ENCODE results near the gene EPHA4.
A peak's percentile ranks its signal among the peaks of the same experiment; 100 is the strongest.

The EPHA4 gene

GRCh38 chr2:221572219-221572820 lies at the start of gene EPHA4:
Gene EPHA4 (minus strand): TSS chr2:221572304. CDS start chr2:221572248, 56 bp downstream.
- no peak for DNase-seq (ENCODE audit: low read depth)

GRCh38 chr2:221618007-221618406 lies 45.9 kb upstream of the EPHA4 start:
- no peak for DNase-seq (ENCODE audit: low read depth)

GRCh38 chr2:221616561-221616960 lies 44.5 kb upstream of the EPHA4 start:
- no peak for DNase-seq (ENCODE audit: low read depth)

- DNase-seq (ENCODE audit: low read depth): no peak
Observed at GRCh38 chr2:221614274-221614673, 42.2 kb upstream of the EPHA4 start.

- DNase-seq (ENCODE audit: low read depth): no peak
Observed at GRCh38 chr2:221612800-221613199, 40.7 kb upstream of the EPHA4 start.

- no peak for DNase-seq (ENCODE audit: low read depth)
Observed at GRCh38 chr2:221612161-221612560, 40.1 kb upstream of the EPHA4 start.

- no peak for DNase-seq (ENCODE audit: low read depth)
Observed at GRCh38 chr2:221610675-221611074, 38.6 kb upstream of the EPHA4 start.

GRCh38 chr2:221610255-221610654 lies 38.2 kb upstream of the EPHA4 start:
- no peak for DNase-seq (ENCODE audit: low read depth)

GRCh38 chr2:221608442-221608841 lies 36.3 kb upstream of the EPHA4 start:
- no peak for DNase-seq (ENCODE audit: low read depth)

- no peak for DNase-seq (ENCODE audit: low read depth)
Observed at GRCh38 chr2:221606424-221606823, 34.3 kb upstream of the EPHA4 start.

- no peak for DNase-seq (ENCODE audit: low read depth)
Observed at GRCh38 chr2:221605751-221606240, 33.7 kb upstream of the EPHA4 start.

- no peak for DNase-seq (ENCODE audit: low read depth)
Observed at GRCh38 chr2:221602938-221603337, 30.8 kb upstream of the EPHA4 start.

- no peak for DNase-seq (ENCODE audit: low read depth)
Observed at GRCh38 chr2:221601376-221601775, 29.3 kb upstream of the EPHA4 start.

- no peak for DNase-seq (ENCODE audit: low read depth)
Observed at GRCh38 chr2:221600388-221600787, 28.3 kb upstream of the EPHA4 start.

- peak; percentile 24 for DNase-seq (ENCODE audit: low read depth)
Observed at GRCh38 chr2:221596192-221596591, 24.1 kb upstream of the EPHA4 start.

- DNase-seq (ENCODE audit: low read depth): no peak
Observed at GRCh38 chr2:221590861-221591365, 18.8 kb upstream of the EPHA4 start.

- DNase-seq (ENCODE audit: low read depth): no peak
Observed at GRCh38 chr2:221589696-221590095, 17.6 kb upstream of the EPHA4 start.

GRCh38 chr2:221588306-221588985 lies 16.3 kb upstream of the EPHA4 start:
- DNase-seq (ENCODE audit: low read depth): no peak

GRCh38 chr2:221581986-221582385 lies 9.9 kb upstream of the EPHA4 start:
- DNase-seq (ENCODE audit: low read depth): no peak

- DNase-seq (ENCODE audit: low read depth): no peak
Observed at GRCh38 chr2:221574231-221574570, 2.1 kb upstream of the EPHA4 start.

GRCh38 chr2:221573430-221574230 lies 1.5 kb upstream of the EPHA4 start:
- no peak for DNase-seq (ENCODE audit: low read depth)

GRCh38 chr2:221572821-221573429 lies 821 bp upstream of the EPHA4 start:
- DNase-seq (ENCODE audit: low read depth): no peak

Data from HS-27A (cell line).